Urinary bladder (tissue), 4 donors: ENCODE results near the gene PCDHGA1. TPM values are rescaled to one million over a fixed set of nuclear protein-coding genes. Genes with fewer than 3 reads are reported as not detected.

Experiments used
- DNase-seq: peaks from one replicate; pipeline ENCODE4 v3.0.0-alpha.2; 2015; ENCODE audit errors: extremely low spot score
- H3K27ac ChIP-seq: one replicate; pipeline ENCODE4 v1.5.1; 2013; ENCODE audit warnings: low read depth, mild to moderate bottlenecking, moderate library complexity
- H3K36me3 ChIP-seq: one replicate; pipeline ENCODE4 v1.6.1; 2013; ENCODE audit warnings: mild to moderate bottlenecking, moderate library complexity; ENCODE audit not compliant: insufficient read depth
- H3K4me1 ChIP-seq: one replicate; pipeline ENCODE4 v1.6.1; 2013; ENCODE audit warnings: mild to moderate bottlenecking, moderate library complexity; ENCODE audit not compliant: insufficient read depth
- H3K4me3 ChIP-seq: one replicate; pipeline ENCODE4 v1.5.1; 2013; ENCODE audit warnings: low read depth, low read length
- WGBS: extraction: QIAGEN DNeasy Blood & Tissue Kit; methylation state at CpG from one replicate; pipeline ENCODE4 v1.1.7; 2013; 5-methylcytosine and 5-hydroxymethylcytosine counted together
- polyA plus RNA-seq: library from polyadenylated mRNA; stranded (reverse); fragments of 200-250 nt; gene quantifications from one replicate; pipeline ENCODE4 v1.2.3, GENCODE V29; 2013
- total RNA-seq: library from RNA; depleted of rRNA; stranded (reverse); fragments of >200 nt; gene quantifications from one replicate; pipeline ENCODE4 v1.2.3, GENCODE V29; 2014
- donor health status: healthy with polysubstance abuse.
- donor health status: healthy.

Gene PCDHGA1
- total and polyA plus RNA-seq, 2 donors = 1.2 TPM

DNA sequence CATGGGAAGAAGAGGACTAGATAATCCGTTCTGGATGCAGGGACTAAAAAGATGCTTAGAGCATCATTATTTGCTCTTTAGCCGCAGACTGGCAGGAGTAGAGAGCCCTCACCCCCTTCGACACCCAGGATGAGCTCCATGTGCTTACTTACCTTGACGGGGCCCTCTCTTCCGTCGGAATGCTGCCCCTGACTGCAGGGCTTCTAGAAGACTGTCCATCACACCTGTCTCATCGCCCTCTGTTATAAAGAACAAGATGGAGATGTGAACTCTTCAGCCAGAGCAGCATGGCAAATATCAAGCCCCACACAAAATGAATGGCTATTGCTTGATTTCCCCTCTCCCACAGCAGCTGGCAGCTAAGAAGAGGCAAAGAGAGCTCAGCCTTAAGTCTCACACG, 193.7 kb downstream of the PCDHGA1 start:
- no peaks in the 10 kb centered on the region for H3K36me3 ChIP-seq
- H3K4me3 ChIP-seq = no peak overlapping the region
- no peak for DNase-seq

DNA sequence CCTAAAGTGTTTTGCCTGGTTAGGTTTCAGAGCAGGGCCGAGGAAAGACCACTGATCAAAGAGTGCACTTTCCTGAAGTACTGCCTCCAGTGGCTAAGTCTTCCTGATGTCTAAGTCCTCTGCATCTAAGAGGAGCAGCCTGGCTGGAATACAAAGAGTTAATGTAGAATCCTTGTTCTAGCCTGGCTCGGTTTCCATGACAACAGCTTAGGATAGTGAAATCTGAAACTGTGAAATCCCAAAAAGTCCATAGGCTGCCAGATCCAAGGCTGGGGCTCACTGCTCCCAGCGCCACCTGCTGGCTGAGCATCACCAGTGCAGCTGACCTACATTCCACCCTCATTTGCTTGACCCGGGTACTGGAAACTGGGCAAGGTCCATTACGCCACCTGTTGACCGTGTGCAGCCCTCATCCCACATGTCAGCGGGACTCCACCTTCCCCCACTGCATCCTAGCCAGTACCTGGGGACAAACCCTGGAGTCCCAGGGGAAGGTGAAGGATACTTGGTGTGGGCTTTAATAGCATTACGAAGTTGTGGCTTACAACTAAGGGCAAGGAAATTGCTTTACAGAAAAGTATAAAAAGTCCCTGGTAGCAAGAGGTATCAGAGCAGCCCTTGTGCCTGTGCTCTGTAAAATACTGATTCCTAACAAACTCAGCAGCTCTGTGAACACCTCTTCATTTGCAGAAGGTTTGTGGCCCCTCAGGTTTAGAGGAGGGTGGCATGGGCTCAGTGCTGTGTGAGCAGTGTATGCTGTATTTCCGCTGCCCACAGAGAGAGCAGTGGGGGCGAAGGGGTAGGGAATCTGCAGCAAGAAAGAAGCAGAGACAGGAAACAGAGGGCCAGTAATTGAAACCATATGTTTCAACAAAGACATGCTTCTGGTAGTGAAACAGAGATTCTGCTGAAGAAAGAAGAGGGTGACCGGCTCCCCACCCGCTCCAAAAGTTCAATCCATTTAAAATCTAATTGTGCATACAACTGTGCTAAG, 194.6 kb downstream of the PCDHGA1 start:
- Histone ChIP-seq H3K36me3 (no peaks in the 10 kb centered on the region), H3K4me1 (peaks cover 3% of the 10 kb centered on the region), H3K4me3 (no peak overlapping the region), H3K27ac (no peak overlapping the region)
- peak; percentile 94 for DNase-seq
- WGBS = 27% methylated on average over 12 of the region's 12 CpGs

More for the DNA sequence above, 193.7 kb downstream of the PCDHGA1 start:
- H3K27ac ChIP-seq = no peak overlapping the region
- peaks cover 3% of the 10 kb centered on the region for H3K4me1 ChIP-seq
- WGBS = 75% methylated on average over 8 of the region's 8 CpGs

- peaks cover 3% of the 10 kb centered on the region for H3K4me1 ChIP-seq
- WGBS = 66% methylated on average over 7 of the region's 7 CpGs
- H3K4me3 ChIP-seq = no peak overlapping the region
- H3K27ac ChIP-seq = no peak overlapping the region
- DNase-seq = no peak
- H3K36me3 ChIP-seq = no peaks in the 10 kb centered on the region
Measured at GRCh38 chr5:141525653-141526052, 195.3 kb downstream of the PCDHGA1 start.

GRCh38 chr5:141527426-141527825, 197.1 kb downstream of the PCDHGA1 start:
- H3K27ac ChIP-seq = no peak overlapping the region
- no peaks in the 10 kb centered on the region for H3K4me1 ChIP-seq
- H3K4me3 ChIP-seq = no peak overlapping the region
- 60% methylated on average over 1 of the region's 1 CpG for WGBS
- H3K36me3 ChIP-seq = no peaks in the 10 kb centered on the region
- no peak for DNase-seq

GRCh38 chr5:141528291-141528984, 198.1 kb downstream of the PCDHGA1 start:
- no peak for DNase-seq
- WGBS = 41% methylated on average over 11 of the region's 11 CpGs
- Histone ChIP-seq H3K27ac (peak overlapping the region; percentile 42), H3K4me1 (no peaks in the 10 kb centered on the region), H3K36me3 (no peaks in the 10 kb centered on the region), H3K4me3 (no peak overlapping the region)

- Histone ChIP-seq H3K27ac (peak overlapping the region; percentile 44), H3K36me3 (no peaks in the 10 kb centered on the region), H3K4me1 (no peaks in the 10 kb centered on the region), H3K4me3 (no peak overlapping the region)
- WGBS = 37% methylated on average over 5 of the region's 5 CpGs
- DNase-seq = no peak
Measured at GRCh38 chr5:141529002-141529401, 198.7 kb downstream of the PCDHGA1 start.

DNA sequence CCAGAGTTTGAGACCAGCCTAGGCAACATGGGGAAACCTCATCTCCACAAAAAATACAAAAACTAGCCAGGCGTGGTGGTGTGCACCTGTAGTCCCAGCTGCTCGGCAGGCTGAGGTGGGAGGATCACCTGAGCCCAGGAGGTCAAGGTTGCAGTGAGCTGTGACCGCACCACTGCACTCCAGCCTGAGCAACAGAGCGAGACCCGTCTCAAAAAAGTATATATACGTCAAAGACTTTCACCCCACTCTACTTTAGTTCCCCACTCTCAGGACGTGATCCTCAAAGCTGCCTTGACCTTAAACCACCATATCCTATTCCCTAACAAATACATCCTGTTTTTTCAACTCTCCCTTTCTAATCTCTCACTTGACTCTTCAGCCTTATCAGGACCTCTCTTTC, 199.6 kb downstream of the PCDHGA1 start:
- 94% methylated on average over 7 of the region's 7 CpGs for WGBS
- H3K36me3 ChIP-seq = no peaks in the 10 kb centered on the region
- no peak for DNase-seq
- H3K4me1 ChIP-seq = no peaks in the 10 kb centered on the region
- no peak overlapping the region for H3K27ac ChIP-seq
- H3K4me3 ChIP-seq = no peak overlapping the region

DNA sequence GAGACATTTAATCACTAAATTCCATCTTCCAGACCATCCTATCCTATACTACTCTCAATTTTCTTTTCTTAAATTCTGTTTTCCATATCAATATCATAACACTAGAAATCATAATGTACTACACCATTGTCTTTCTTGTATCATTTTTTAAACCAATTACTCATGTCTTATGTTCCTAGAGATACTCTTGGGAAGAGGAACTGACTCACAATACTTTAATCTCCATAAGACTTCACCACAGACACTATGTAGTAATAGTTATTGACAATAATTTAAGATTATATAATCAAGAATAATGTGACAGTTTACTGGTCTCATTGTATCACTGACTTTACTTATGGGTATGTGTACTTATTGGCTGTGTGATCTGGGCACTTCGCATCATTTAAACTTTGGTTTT, 202.4 kb downstream of the PCDHGA1 start:
- H3K36me3 ChIP-seq = no peaks in the 10 kb centered on the region
- no peak overlapping the region for H3K27ac ChIP-seq
- no peaks in the 10 kb centered on the region for H3K4me1 ChIP-seq
- H3K4me3 ChIP-seq = no peak overlapping the region
- no peak for DNase-seq
- 100% methylated on average over 1 of the region's 1 CpG for WGBS

GRCh38 chr5:141533897-141534296, 203.6 kb downstream of the PCDHGA1 start:
- DNase-seq = no peak
- 95% methylated on average over 1 of the region's 1 CpG for WGBS
- Histone ChIP-seq H3K36me3 (no peaks in the 10 kb centered on the region), H3K27ac (no peak overlapping the region), H3K4me3 (no peak overlapping the region), H3K4me1 (no peaks in the 10 kb centered on the region)

DNA sequence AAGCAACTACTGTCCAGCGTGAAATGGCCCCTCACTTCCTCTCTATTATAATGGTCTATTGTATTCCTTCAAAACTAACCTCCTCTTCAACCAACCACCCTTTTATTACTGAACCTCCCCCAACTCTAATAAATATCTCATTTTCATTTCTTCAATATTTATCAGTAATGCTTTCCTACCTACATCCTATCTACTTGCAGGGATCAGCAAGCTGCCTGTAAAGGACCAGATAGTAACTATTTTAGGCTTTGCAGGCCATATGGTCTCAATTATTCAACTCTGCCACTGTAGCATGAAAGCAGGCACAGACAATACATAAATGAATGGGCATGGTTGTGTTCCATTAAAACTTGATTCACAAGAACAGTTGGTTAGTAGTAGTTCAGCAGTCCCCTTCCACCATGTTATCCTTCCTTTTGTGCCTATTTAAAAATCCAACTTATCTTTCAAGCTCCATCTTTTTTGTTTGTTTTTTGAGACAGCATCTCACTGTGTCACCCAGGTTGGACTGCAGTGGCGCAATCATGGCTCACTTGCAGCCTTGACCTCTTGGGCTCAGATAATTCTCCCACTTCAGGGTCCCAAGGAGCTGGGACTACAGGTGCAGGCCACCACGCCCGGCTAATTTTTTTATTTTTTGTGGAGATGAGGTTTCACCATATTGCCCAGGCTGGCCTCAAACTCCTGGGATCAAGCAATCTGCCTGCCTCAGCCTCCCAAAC, 204.3 kb downstream of the PCDHGA1 start:
- H3K36me3 ChIP-seq = no peaks in the 10 kb centered on the region
- no peak overlapping the region for H3K4me3 ChIP-seq
- DNase-seq = no peak
- H3K4me1 ChIP-seq = no peaks in the 10 kb centered on the region
- 96% methylated on average over 4 of the region's 4 CpGs for WGBS
- no peak overlapping the region for H3K27ac ChIP-seq

DNA sequence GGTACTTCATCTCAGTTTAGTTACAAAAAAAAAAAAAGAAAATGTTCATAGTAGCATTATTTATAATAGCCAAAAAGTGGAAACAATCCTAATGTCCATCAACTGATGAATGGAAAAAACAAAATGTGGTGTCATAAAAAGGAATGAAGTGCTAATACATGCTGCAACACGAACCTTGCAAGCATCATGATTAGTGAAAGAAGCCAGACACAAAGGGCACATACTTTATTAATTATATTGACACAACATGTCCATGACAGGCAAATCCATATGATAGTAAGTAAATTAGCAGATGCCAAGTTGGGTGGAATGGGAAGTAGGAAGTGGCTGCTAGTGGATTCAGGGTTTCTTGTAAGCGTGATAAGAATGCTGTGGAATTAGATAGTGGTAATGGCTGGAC, 212.7 kb downstream of the PCDHGA1 start:
- Histone ChIP-seq H3K4me3 (no peak overlapping the region), H3K36me3 (no peaks in the 10 kb centered on the region), H3K27ac (no peak overlapping the region), H3K4me1 (no peaks in the 10 kb centered on the region)
- DNase-seq = no peak
- 70% methylated on average over 2 of the region's 2 CpGs for WGBS

GRCh38 chr5:141547488-141547887, 217.2 kb downstream of the PCDHGA1 start:
- no peak overlapping the region for H3K27ac ChIP-seq
- WGBS = 98% methylated on average over 1 of the region's 1 CpG
- no peaks in the 10 kb centered on the region for H3K36me3 ChIP-seq
- no peaks in the 10 kb centered on the region for H3K4me1 ChIP-seq
- DNase-seq = no peak
- H3K4me3 ChIP-seq = no peak overlapping the region

DNA sequence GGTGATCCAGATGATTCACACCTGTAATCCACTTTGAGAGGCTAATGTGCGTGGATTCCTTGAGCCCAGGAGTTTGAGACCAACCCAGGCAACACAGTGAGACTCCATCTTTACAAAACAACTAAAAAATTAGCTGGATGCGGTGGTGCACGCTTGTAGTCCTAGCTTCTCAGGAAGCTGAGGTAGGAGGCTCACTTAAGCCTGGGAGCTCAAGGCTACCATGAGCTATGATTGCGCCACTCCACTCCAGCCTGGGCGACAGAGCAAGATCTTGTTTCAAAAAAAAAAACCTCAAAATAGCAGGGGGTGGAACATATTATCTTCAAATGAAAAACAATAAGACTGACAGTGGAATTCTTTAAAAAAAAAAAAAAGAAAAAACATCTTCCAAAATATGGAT, 217.6 kb downstream of the PCDHGA1 start:
- over 99% methylated on average over 5 of the region's 5 CpGs for whole genome bisulfite sequencing
- Histone ChIP-seq H3K4me3 (no peak overlapping the region), H3K4me1 (no peaks in the 10 kb centered on the region), H3K27ac (no peak overlapping the region), H3K36me3 (no peaks in the 10 kb centered on the region)
- DNase-seq = no peak
